ENCODE data around the gene ZNF524. TPM values are rescaled to one million over a fixed set of nuclear protein-coding genes. Genes with fewer than 3 reads are reported as not detected.

ZNF524 gene
- total RNA-seq: 8.9 and 21.0 TPM in 2 replicates

GRCh38 chr19:55599842-55600661, at the start of gene ZNF524:
TSS of gene ZNF524 (plus strand) at chr19:55600288. CDS start at chr19:55602113, 1,825 bp downstream.

GRCh38 chr19:55580628-55581144, 19.4 kb upstream of the ZNF524 start, which contains the start of gene ZNF579:
TSS of gene ZNF579 (minus strand) at chr19:55580848. CDS start at chr19:55579639, 1,209 bp downstream.

GRCh38 chr19:55599468-55599841, 633 bp upstream of the ZNF524 start, which contains the start of gene FIZ1:
TSS of gene FIZ1 (minus strand) at chr19:55599517. CDS start at chr19:55597865, 1,652 bp downstream.

DNA sequence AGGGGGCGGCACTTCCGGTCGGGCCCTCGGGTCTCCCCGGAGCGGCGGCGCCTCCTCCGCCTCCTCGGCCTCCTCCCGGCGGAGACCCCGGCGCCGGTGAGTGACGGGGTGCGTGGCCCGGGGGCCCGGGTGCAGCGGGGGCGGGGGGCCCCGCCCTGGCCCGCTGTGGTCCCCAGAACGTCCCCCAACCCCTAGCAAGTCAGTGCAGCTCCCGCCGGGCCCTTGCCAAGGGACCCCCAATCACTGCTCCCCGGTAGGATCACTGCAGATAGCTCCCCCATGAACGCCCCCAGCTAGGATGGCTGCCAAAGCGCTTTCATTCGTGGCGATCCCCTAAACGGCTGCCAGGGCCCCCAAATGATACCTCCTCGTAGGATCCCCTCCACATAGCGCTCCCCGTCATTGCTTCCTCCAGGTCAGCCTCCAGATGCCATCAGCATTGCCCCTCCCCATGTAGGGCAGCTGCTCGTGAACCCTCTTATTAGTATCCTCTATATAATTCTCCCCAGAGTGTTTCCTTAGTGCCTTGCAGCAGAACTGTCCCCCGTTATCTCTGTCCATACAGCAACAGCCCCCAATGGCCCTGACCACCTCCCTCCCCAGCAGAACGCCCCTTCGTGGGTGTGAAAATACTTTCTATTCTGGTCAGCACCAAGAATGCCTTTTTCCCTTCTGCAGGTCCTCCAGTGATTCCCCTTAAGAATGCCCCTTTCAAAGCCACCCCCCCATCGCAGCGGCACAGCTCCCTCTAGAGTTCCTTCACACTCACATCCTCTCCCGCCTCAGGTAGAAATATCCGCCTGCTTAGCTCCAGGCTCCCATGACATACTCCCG, 5.8 kb downstream of the ZNF524 start, which contains the start of gene ZNF865:
Gene ZNF865, plus strand, starts transcription at position 11 of the 834 bp plus-strand sequence. CDS start 7,972 bp downstream, outside the sequence.

DNA sequence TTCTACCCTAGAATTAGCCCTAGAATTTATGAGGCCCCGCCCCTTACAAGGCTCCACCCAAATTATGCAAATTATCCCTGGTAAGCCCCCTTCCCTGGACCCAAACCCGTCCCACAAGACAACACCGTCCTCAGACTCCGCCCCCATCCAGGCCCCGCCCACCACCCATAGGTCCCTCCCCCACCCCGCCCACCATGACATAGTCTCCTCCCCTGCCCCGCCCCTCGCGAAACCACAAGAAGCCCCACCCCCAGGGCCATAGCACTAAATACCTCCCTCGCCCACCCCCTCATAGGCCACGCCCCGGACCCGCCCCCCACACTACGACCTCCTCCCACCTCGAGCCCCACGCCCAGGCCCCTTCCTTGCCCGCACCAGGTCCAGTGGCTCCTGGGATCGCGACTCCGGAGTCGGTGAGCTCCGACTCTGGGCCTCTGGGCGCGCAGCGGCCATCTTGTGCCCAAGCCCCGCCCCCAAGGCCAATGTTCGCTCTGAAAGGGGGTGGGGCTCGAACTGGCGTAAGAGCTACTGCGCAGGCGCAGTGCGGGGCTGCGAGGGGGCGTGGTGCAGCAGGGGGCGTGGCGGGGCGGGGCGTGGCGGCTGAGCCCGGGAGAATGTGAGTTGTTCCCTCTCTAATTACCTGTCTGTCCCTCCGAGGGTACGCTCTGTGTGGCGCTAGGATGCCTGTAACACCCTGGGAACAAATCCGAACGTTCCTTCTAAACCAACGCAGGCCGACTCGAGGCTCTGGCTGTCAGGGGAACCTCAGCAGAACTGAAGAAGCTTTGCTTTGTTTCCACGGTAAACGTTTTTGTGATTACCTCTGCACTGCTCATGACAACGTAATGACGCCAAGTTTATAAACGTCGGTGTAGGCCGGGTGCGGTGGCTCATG, 24.3 kb downstream of the ZNF524 start, which contains the start of gene ZNF784:
Gene ZNF784, minus strand, starts transcription at position 458 of the 895 bp plus-strand sequence. Its CDS starts 5 bp downstream, at position 453.

GRCh38 chr19:55640577-55641425, 40.7 kb downstream of the ZNF524 start, which contains the start of gene ZNF580:
TSS of gene ZNF580 (plus strand) at chr19:55641002. CDS start at chr19:55642509, 1,507 bp downstream.

DNA sequence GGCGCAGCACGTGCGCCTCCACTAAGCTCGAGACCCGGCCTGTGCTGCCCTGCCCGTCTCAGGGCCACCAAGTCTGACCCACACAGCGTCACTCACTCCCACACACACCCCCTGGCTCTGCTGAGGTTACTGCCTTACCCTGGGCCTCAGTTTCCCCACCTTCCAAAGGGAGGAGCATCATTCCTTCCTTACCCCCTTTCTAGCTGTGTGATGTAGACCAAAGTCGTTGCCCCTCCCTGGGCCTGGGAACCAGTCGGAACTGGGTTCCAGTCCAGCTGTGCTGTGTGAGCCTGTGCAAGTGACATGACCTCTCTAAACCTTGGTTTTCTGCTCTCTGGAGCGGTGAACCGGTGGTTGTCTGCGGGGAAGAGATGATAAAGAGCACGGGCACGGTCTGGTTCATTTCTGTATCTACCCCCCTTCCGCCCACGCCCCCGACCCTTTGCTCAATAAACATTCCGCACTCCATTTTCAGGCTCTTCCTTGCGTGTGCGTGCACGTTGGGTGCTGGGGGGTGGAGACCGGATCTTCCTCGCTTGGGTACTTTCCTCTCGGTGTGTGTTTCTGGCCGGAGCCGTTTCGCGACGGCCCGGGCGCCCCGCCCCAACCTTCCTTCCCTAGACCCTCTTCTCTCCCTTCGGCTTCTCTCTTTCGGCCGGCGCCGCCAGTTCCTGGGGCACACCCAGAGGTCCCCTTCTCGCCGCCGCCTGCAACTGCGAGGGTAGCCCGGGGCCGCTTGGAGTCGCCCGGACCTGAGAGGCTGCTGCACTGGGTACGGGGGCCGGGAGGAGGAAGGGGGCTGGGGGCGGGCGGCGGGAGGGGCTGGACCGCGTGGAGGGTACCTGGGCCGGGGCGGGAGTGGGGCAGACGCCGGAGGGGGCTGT, 43.2 kb downstream of the ZNF524 start, which contains the start of gene ZNF581:
Gene ZNF581, plus strand, starts transcription at position 647 of the 884 bp plus-strand sequence. CDS start 923 bp downstream, outside the sequence.

DNA sequence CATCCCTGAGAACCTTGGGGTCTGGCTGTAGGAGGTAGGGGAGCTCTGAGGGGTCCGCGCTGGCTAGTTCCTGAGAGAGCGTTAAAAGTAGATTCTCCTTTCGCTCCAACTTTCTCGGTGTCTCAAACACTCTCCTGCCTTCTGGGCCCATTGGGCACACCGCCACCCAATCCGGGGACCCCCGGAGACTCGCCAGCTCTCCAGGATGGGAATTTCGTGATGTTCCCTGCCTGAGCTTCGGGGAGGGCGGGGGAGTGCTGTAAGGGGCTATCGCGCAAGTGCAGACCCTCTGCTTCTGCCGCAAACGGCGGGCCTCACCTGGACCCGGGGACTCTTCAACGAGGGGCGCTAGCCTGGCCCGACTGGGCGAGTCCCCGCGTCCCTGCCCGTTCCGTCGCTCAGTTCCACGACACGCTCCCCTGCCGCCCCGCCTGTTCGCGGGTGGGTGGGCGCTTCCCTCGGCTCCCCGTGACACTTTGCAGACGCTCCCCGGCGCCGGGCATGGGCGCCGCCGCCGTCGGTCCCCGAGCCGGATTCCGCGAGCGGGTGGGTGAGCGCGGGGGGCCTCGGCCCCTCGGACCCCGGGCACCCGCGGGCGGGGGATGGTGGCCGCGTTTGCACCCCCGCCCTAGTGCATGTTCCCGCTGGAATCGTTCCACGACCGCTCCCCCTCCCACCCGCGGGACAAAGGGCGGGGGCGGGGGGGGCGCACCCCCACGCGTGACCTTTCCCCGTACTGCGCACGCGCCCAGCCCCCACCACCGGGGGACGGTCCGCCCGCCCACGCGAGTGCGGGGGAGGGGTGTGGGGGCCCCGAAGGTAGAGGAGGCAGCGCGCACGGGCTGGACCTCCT, 47.9 kb downstream of the ZNF524 start, which contains the start of gene CCDC106:
Gene CCDC106, plus strand, starts transcription at position 481 of the 853 bp plus-strand sequence. CDS start 835 bp downstream, outside the sequence.

Other genes starting within 250 kb of the ZNF524 start
- not detected in 2 replicates for gene COX6B2, start 245.6 kb upstream of the ZNF524 start, total RNA-seq
- not detected in 2 replicates for gene GARIN5B, start 237.0 kb upstream of the ZNF524 start, total RNA-seq
- 2.6 and 3.6 TPM in 2 replicates for gene IL11, start 229.8 kb upstream of the ZNF524 start, total RNA-seq
- not detected in 2 replicates for gene TMEM190, start 223.5 kb upstream of the ZNF524 start, total RNA-seq
- 0.58 and 0.83 TPM in 2 replicates for gene TMEM238, start 216.0 kb upstream of the ZNF524 start, total RNA-seq
- gene RPL28, start 214.4 kb upstream of the ZNF524 start, total RNA-seq: 190 and 286 TPM in 2 replicates
- 53.1 and 144 TPM in 2 replicates for gene UBE2S, start 192.5 kb upstream of the ZNF524 start, total RNA-seq
- gene SHISA7, start 157.0 kb upstream of the ZNF524 start, total RNA-seq: under 0.01 TPM in 1 of 2 replicates, not detected in the other
- gene ISOC2, start 138.6 kb upstream of the ZNF524 start, total RNA-seq: 51.3 TPM in 2 replicates
- not detected in 2 replicates for gene C19orf85, start 135.5 kb upstream of the ZNF524 start, total RNA-seq
- 1.6 and 3.3 TPM in 2 replicates for gene ZNF628, start 123.7 kb upstream of the ZNF524 start, total RNA-seq
- 18.7 and 20.8 TPM in 2 replicates for gene NAT14, start 115.1 kb upstream of the ZNF524 start, total RNA-seq
- gene SSC5D, start 111.9 kb upstream of the ZNF524 start, total RNA-seq: 14.4 and 47.6 TPM in 2 replicates
- gene SBK2, start 63.2 kb upstream of the ZNF524 start, total RNA-seq: 0.17 TPM in 1 of 2 replicates, not detected in the other
- gene SBK3, start 54.7 kb upstream of the ZNF524 start, total RNA-seq: 0.44 TPM in 1 of 2 replicates, not detected in the other
- gene ZNF579, start 19.4 kb upstream of the ZNF524 start, total RNA-seq: 5.2 and 9.3 TPM in 2 replicates
- gene FIZ1, start 771 bp upstream of the ZNF524 start, total RNA-seq: 3.8 and 5.2 TPM in 2 replicates
- 3.5 and 3.9 TPM in 2 replicates for gene ZNF865, start 5.4 kb downstream of the ZNF524 start, total RNA-seq
- gene ZNF784, start 24.3 kb downstream of the ZNF524 start, total RNA-seq: 4.7 and 4.8 TPM in 2 replicates
- 4.2 and 6.3 TPM in 2 replicates for gene ZNF580, start 40.7 kb downstream of the ZNF524 start, total RNA-seq
- gene ZNF581, start 43.4 kb downstream of the ZNF524 start, total RNA-seq: 17.2 and 31.8 TPM in 2 replicates
- gene CCDC106, start 47.9 kb downstream of the ZNF524 start, total RNA-seq: 12.8 and 13.4 TPM in 2 replicates
- gene U2AF2, start 54.7 kb downstream of the ZNF524 start, total RNA-seq: 100 and 116 TPM in 2 replicates
- 83.7 and 153 TPM in 2 replicates for gene EPN1, start 74.9 kb downstream of the ZNF524 start, total RNA-seq
- not detected in 2 replicates for gene NLRP9, start 138.1 kb downstream of the ZNF524 start, total RNA-seq
- gene RFPL4A, start 158.8 kb downstream of the ZNF524 start, total RNA-seq: not detected in 2 replicates
- gene RFPL4AL1, start 168.8 kb downstream of the ZNF524 start, total RNA-seq: not detected in 2 replicates
- gene NLRP11, start 231.7 kb downstream of the ZNF524 start, total RNA-seq: under 0.01 TPM in 1 of 2 replicates, not detected in the other
- not detected in 2 replicates for gene NLRP4, start 236.3 kb downstream of the ZNF524 start, total RNA-seq